Measurements from ENCODE around the gene SRP68.
A peak's percentile ranks its signal among the peaks of the same experiment; 100 is the strongest.

SRP68 gene

GRCh38 chr17:76000016-76000754 is 72.1 kb downstream of the SRP68 start:
- H3K9ac ChIP-seq (ENCODE audit: low read length) = no peak overlapping the region
- H3K79me2 ChIP-seq (ENCODE audit: insufficient read depth, low read length) = no peaks in the 10 kb centered on the region
- H3K27me3 ChIP-seq (ENCODE audit: insufficient read depth, low read length) = no peaks in the 10 kb centered on the region
- no peak overlapping the region for H2AFZ ChIP-seq (ENCODE audit: low read length)
- H3K4me2 ChIP-seq (ENCODE audit: low read length) = no peak overlapping the region
- peaks cover 10% of the 10 kb centered on the region for H3K4me1 ChIP-seq (ENCODE audit: insufficient read depth, low read length, severe bottlenecking)
- no peak for TF ChIP-seq EZH2 (IDR thresholded peaks at IDR 0.05; ENCODE audit: borderline replicate concordance, low read length)
- TF ChIP-seq CTCF (IDR thresholded peaks at IDR 0.05; ENCODE audit: low read length) = peak; percentile 84
- no peaks in the 10 kb centered on the region for H3K36me3 ChIP-seq (ENCODE audit: insufficient read depth, low read length)
- no peaks in the 10 kb centered on the region for H4K20me1 ChIP-seq (ENCODE audit: insufficient read depth, low read length)
- H3K9me2 ChIP-seq (ENCODE audit: low read depth, low read length) = no peaks in the 10 kb centered on the region
- no peaks in the 10 kb centered on the region for H3F3A ChIP-seq (ENCODE audit: insufficient read depth, low read length)
- H3K27ac ChIP-seq (ENCODE audit: low read depth, low read length, poor library complexity, severe bottlenecking) = no peak overlapping the region
- H3K9me3 ChIP-seq (ENCODE audit: low read length) = no peaks in the 10 kb centered on the region
- H3K4me3 ChIP-seq (ENCODE audit: low read depth, low read length, poor library complexity, severe bottlenecking) = no peak overlapping the region

GRCh38 chr17:75998327-75998795 is 74.0 kb downstream of the SRP68 start:
- Histone ChIP-seq H3K36me3 (ENCODE audit: insufficient read depth, low read length) (no peaks in the 10 kb centered on the region), H3K9me3 (ENCODE audit: low read length) (no peaks in the 10 kb centered on the region), H3K9me2 (ENCODE audit: low read depth, low read length) (no peaks in the 10 kb centered on the region), H4K20me1 (ENCODE audit: insufficient read depth, low read length) (no peaks in the 10 kb centered on the region), H3K27ac (ENCODE audit: low read depth, low read length, poor library complexity, severe bottlenecking) (no peak overlapping the region), H3K9ac (ENCODE audit: low read length) (no peak overlapping the region), H3K79me2 (ENCODE audit: insufficient read depth, low read length) (no peaks in the 10 kb centered on the region), H3F3A (ENCODE audit: insufficient read depth, low read length) (no peaks in the 10 kb centered on the region), H3K27me3 (ENCODE audit: insufficient read depth, low read length) (no peaks in the 10 kb centered on the region), H3K4me2 (ENCODE audit: low read length) (no peak overlapping the region), H3K4me1 (ENCODE audit: insufficient read depth, low read length, severe bottlenecking) (peaks cover 10% of the 10 kb centered on the region), H2AFZ (ENCODE audit: low read length) (no peak overlapping the region), H3K4me3 (ENCODE audit: low read depth, low read length, poor library complexity, severe bottlenecking) (no peak overlapping the region)
- TF ChIP-seq CTCF (IDR thresholded peaks at IDR 0.05; ENCODE audit: low read length) (no peak), EZH2 (IDR thresholded peaks at IDR 0.05; ENCODE audit: borderline replicate concordance, low read length) (no peak)

- no peak overlapping the region for H2AFZ ChIP-seq (ENCODE audit: low read length)
- H3K36me3 ChIP-seq (ENCODE audit: insufficient read depth, low read length) = 0 out of 2 replicates have a peak, but pooled peaks cover under 1% of the 10 kb centered on the region
- no peaks in the 10 kb centered on the region for H3K9me3 ChIP-seq (ENCODE audit: low read length)
- H3K4me3 ChIP-seq (ENCODE audit: low read depth, low read length, poor library complexity, severe bottlenecking) = no peak overlapping the region
- no peak overlapping the region for H3K4me2 ChIP-seq (ENCODE audit: low read length)
- H3F3A ChIP-seq (ENCODE audit: insufficient read depth, low read length) = no peaks in the 10 kb centered on the region
- H3K9me2 ChIP-seq (ENCODE audit: low read depth, low read length) = no peaks in the 10 kb centered on the region
- no peaks in the 10 kb centered on the region for H3K27me3 ChIP-seq (ENCODE audit: insufficient read depth, low read length)
- H3K27ac ChIP-seq (ENCODE audit: low read depth, low read length, poor library complexity, severe bottlenecking) = no peak overlapping the region
- peaks cover 14% of the 10 kb centered on the region for H3K4me1 ChIP-seq (ENCODE audit: insufficient read depth, low read length, severe bottlenecking)
- no peak overlapping the region for H3K9ac ChIP-seq (ENCODE audit: low read length)
- no peak for TF ChIP-seq EZH2 (IDR thresholded peaks at IDR 0.05; ENCODE audit: borderline replicate concordance, low read length)
- TF ChIP-seq CTCF (IDR thresholded peaks at IDR 0.05; ENCODE audit: low read length) = no peak
- H4K20me1 ChIP-seq (ENCODE audit: insufficient read depth, low read length) = no peaks in the 10 kb centered on the region
- no peaks in the 10 kb centered on the region for H3K79me2 ChIP-seq (ENCODE audit: insufficient read depth, low read length)
Measured at GRCh38 chr17:75996665-75997590, 75.4 kb downstream of the SRP68 start.
